GM18505 (cell line): ENCODE measurements around the gene GRPR.
"Not testable (repeated sequence)": the region's sequence is repeated elsewhere in the genome, so short reads cannot be mapped to it uniquely, and the experiment has no call there.

Source experiments
- ATAC-seq: cut with Tn5 transposase; IDR thresholded peaks from one replicate; pipeline ENCODE4 v1.9.1; 2021; ENCODE audit not compliant: unreplicated experiment
- POLR2A ChIP-seq: IDR thresholded peaks from 4 replicates; pipeline ENCODE4 v1.6.1; 2011; ENCODE audit warnings: borderline replicate concordance; ENCODE audit not compliant: insufficient read depth, insufficient read length; ENCODE audit errors: extremely low read depth

Gene GRPR

GRCh38 chrX:16142246-16142558, 18.8 kb downstream of the GRPR start:
- no peak for TF ChIP-seq POLR2A
- ATAC-seq, result no peak

GRCh38 chrX:16143968-16144367, 20.6 kb downstream of the GRPR start:
- no peak for TF ChIP-seq POLR2A
- ATAC-seq, result no peak

DNA sequence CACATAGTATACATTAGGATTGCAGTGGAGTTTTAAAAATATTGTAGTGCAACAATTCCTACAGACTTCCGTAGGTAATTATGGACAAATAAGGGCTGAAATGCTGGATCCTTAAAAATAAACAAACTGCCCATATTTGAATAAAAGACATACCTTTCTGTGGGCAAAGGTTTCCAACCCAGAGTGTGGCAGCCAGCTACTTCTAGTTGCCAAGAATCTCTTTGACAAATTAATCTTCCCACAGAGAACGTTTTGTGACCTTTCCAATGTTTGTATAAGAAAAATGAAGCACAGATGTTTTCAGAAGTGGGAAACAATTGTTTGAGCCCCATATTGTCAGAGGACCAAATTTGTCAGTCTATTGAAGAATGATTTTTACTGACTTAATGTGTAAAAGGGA, 21.1 kb downstream of the GRPR start:
- no peak for TF ChIP-seq POLR2A
- no peak for ATAC-seq

- not testable (repeated sequence) for ATAC-seq
These were observed 21.7 kb downstream of the GRPR start for GRCh38 chrX:16145093-16145492.

DNA sequence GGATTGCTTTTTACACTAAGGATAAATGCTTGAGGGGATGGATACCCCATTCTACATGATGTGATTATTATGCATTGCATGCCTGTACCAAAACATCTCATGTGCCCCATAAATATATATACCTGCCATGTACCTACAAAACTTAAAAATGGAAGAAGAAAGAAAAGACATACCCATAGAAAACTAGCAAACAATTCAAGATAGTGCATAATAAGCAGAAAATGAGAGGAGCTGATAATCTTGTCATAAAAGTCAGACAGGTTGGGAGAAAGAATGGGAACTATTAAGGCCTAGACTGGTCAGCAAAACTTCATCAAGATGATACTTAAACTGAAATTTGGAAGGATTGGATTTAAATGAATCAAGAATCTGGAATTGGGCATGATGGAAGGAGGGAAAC, 22.3 kb downstream of the GRPR start:
- TF ChIP-seq POLR2A, result no peak
- no peak for ATAC-seq

GRCh38 chrX:16148896-16149295, 25.5 kb downstream of the GRPR start:
- no peak for TF ChIP-seq POLR2A
- no peak for ATAC-seq

DNA sequence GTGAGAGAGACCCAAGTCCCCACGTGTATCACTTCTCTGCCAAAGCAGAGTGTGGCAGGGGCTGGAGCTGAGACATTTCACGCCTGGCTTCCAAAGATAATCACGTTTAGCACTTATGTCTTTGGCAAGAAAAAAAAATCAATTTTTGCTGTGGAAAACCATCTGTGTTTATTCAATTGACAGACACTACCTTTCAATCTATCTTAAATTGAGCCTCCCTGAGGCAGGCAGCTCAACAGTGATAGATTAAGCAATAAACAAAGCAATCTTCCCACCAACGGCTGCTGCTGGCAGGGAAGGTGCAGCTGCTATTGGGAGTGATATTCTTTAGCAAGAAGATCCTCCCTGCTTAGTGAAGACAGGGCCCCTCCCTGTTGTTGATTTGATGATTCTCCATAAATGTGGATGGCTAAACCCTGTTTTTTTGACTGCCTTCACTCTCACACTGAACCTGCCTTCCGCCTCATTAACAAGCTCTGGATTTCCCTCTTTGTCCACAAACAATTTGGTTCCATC, 32.3 kb downstream of the GRPR start:
- TF ChIP-seq POLR2A, result no peak
- ATAC-seq, result no peak

- no peak for ATAC-seq
- no peak for TF ChIP-seq POLR2A
These were observed 33.4 kb downstream of the GRPR start for GRCh38 chrX:16156692-16157331.

GRCh38 chrX:16160729-16161128, 37.4 kb downstream of the GRPR start:
- TF ChIP-seq POLR2A, result no peak
- no peak for ATAC-seq

GRCh38 chrX:16161173-16161572, 37.8 kb downstream of the GRPR start:
- not testable (repeated sequence) for ATAC-seq

DNA sequence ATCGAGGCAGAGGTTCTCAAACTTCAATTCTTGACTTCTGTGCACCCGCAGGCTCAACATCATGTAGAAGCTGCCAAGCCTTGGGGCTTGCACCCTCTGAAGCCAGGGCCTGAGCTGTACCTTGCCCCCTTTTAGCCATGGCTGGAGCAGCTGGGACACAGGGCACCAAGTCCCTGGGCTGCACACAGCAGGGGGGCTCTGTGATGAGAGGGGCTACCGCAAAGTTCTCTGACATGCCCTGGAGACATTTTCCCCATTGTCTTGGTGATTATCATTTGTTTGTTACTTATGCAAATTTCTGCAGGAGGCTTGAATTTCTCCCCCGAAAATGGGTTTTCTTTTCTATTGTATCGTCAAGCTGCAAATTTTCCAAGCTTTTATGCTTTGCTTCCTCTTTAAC, 39.0 kb downstream of the GRPR start:
- ATAC-seq, result no peak
- no peak for TF ChIP-seq POLR2A

- ATAC-seq, result no peak
- TF ChIP-seq POLR2A, result no peak
These were observed 41.4 kb downstream of the GRPR start for GRCh38 chrX:16164748-16165147.

- no peak for ATAC-seq
- no peak for TF ChIP-seq POLR2A
These were observed 43.8 kb downstream of the GRPR start, which contains the start of gene MAGEB17 for GRCh38 chrX:16167181-16167580. Gene MAGEB17 (plus strand): TSS chrX:16167481. CDS start chrX:16170383, 2,902 bp downstream.

DNA sequence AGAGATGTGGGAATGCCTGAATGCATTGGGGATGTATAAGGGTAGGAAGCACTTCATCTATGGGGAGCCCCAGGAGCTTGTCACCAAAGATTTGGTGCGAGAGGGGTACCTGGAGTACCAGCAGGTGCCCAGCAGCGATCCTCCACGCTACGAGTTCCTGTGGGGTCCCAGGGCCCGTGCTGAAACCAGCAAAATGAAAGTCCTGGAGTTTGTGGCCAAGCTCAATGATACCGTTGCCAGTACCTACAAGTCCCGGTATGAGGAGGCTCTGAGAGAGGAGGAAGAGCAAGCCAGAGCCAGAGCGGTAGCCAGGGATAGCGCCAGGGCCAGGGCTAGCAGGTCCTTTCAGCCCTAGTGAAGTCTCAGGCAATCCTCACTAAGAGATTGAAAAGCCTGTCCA, 47.7 kb downstream of the GRPR start:
- ATAC-seq, result no peak
- no peak for TF ChIP-seq POLR2A

DNA sequence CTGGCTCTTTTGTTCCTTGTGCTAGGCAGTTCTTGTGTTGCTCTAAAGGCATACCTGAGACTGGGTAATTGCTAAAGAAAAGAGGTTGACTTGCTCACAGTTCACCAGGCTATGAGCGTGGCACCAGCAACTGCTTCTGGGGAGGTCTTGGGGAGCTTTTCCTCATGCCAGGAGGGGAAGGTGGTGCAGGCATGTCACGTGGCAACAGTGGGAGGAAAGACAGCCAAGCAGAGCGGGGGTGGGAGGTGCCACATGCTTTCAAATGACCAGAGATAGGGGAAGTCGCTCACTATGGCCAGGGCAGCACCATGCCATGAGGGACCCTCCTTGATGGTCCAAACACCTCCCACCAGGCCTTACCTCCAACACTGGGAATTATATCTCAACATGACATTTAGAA, 48.6 kb downstream of the GRPR start:
- no peak for TF ChIP-seq POLR2A
- ATAC-seq, result no peak
